Thyroid gland (tissue), 4 donors: Measurements from ENCODE around the gene TLE4.

Experiments
- POLR2A ChIP-seq, 2 donors: fragments of 450-650 bp; IDR thresholded peaks; one replicate each; pipeline ENCODE4 v1.6.1; 2017; ENCODE audit warnings: antibody characterized with exemption in 2 of 2, mild to moderate bottlenecking in 2 of 2, moderate library complexity in 1 of 2
- TF ChIP-seq, protein P1 (sequence below), 6 experiments: fragments of 200-600 bp in 3 of 6; fragments of 450-650 bp in 3 of 6; sonication (generic) in 3 of 6; IDR thresholded peaks; one replicate each; pipeline ENCODE4 v1.5.1; 2016 to 2019; ENCODE audit warnings: antibody characterized with exemption in 6 of 6, mild to moderate bottlenecking in 2 of 6, inconsistent platforms in 1 of 6, moderate library complexity in 1 of 6

DNA sequence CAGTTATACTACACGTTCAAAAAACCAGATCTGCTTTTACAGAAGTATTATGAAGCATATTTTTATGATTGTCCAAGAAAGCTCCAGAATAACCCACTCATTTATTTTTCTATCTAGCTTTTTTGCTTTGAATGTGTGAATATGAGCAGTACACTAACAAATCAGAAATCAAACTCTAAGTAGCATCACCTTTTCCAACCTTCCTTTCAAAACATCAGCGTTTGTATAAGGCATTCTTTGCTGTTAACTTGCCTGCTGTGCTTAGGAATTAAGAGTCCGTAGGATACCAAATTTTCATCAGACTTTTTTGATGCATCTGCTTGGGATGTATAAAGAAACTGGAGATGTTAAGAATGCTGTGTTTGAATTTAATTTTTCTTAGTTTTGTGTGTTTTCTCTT is 3.8 kb downstream of the TLE4 start:
- TF ChIP-seq, protein P1, sequence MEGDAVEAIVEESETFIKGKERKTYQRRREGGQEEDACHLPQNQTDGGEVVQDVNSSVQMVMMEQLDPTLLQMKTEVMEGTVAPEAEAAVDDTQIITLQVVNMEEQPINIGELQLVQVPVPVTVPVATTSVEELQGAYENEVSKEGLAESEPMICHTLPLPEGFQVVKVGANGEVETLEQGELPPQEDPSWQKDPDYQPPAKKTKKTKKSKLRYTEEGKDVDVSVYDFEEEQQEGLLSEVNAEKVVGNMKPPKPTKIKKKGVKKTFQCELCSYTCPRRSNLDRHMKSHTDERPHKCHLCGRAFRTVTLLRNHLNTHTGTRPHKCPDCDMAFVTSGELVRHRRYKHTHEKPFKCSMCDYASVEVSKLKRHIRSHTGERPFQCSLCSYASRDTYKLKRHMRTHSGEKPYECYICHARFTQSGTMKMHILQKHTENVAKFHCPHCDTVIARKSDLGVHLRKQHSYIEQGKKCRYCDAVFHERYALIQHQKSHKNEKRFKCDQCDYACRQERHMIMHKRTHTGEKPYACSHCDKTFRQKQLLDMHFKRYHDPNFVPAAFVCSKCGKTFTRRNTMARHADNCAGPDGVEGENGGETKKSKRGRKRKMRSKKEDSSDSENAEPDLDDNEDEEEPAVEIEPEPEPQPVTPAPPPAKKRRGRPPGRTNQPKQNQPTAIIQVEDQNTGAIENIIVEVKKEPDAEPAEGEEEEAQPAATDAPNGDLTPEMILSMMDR (IDR thresholded peaks at IDR 0.05), result no peak
- TF ChIP-seq POLR2A (IDR thresholded peaks at IDR 0.05), result no peak
